RWPE2 (cell line): ENCODE measurements around the gene DSCAML1.

ENCODE experiments used
- ATAC-seq: fragments of 200-7000 bp; cut with Tn5 transposase; 3 replicates; pipeline ENCODE4 v1.9.1; 2021; ENCODE audit warnings: low read depth
- DNase-seq: peaks from one replicate; pipeline ENCODE4 v3.0.0-alpha.2; 2020; ENCODE audit warnings: low spot score
- H3K27ac ChIP-seq: fragments of 450-650 bp; 2 replicates; pipeline ENCODE4 v1.5.1; 2017; ENCODE audit warnings: mild to moderate bottlenecking; ENCODE audit not compliant: poor library complexity, severe bottlenecking
- H3K27me3 ChIP-seq: fragments of 250-450 bp; sonication (Bioruptor Pico); 2 replicates; pipeline ENCODE4 v1.5.1; 2021; ENCODE audit warnings: mild to moderate bottlenecking, moderate library complexity; ENCODE audit not compliant: insufficient read depth, poor library complexity, severe bottlenecking
- H3K36me3 ChIP-seq: fragments of 250-450 bp; sonication (Bioruptor Pico); 2 replicates; pipeline ENCODE4 v1.5.1; 2020; ENCODE audit warnings: low read depth, mild to moderate bottlenecking, moderate library complexity
- H3K4me1 ChIP-seq: fragments of 250-450 bp; sonication (Bioruptor Pico); 2 replicates; pipeline ENCODE4 v1.5.1; 2021; ENCODE audit warnings: mild to moderate bottlenecking, moderate library complexity; ENCODE audit not compliant: insufficient read depth, poor library complexity, severe bottlenecking
- H3K4me3 ChIP-seq: fragments of 250-450 bp; sonication (Bioruptor Pico); 2 replicates; pipeline ENCODE4 v1.5.1; 2021; ENCODE audit warnings: mild to moderate bottlenecking, moderate library complexity; ENCODE audit not compliant: severe bottlenecking
- H3K9me3 ChIP-seq: fragments of 250-450 bp; sonication (Bioruptor Pico); 2 replicates; pipeline ENCODE4 v1.5.1; 2021; ENCODE audit warnings: mild to moderate bottlenecking, moderate library complexity; ENCODE audit not compliant: severe bottlenecking
- TF ChIP-seq, protein P1 (sequence below): fragments of 450-650 bp; IDR thresholded peaks from one replicate; pipeline ENCODE4 v1.5.1; 2017; ENCODE audit warnings: mild to moderate bottlenecking, moderate library complexity; ENCODE audit not compliant: poor library complexity, severe bottlenecking

DSCAML1 gene

DNA sequence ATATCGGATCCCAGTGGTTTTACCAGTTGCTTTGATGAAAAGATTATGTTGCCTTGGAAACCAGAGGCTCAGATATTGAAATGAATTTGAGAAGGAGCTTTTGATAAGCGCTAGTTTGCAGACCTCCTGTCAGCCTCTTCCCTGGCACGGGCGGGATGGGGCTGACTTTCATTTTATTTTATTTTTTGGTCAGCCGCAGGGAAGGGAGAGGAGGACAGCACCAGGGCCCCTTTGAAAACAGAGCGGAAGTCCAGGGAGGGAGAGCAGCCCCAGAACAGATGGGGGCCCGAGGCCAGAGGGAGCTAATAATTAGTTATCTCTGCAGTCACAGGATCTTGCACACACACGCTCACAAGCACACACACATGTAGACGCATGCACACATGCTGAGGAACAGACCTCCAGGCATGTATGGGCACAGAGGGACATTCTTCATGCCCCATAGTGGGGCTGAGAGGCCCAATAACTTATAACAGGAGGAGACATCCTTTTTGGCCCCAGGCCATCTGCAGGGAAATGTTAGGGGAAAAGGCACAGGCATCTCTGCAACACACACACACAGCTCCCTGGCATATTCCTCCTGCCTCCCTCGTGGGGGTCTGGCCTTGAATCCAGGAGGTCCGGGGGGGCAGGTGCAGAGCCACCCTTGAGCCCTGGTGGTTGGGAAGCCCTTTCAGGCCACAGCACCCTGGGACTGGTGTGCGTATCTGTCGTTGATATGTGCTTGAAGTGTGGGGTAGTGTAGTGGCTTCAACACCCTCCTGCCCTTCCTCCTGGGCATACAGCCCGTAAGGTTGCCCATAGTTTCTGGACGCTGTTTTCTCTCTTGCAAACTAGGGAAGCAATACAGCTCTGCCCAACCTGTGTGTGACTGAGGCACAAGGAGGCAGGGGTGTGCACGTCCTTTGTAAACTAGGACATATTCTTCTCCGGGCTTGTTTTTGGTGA lies 352.0 kb downstream of the DSCAML1 start:
- Histone ChIP-seq H3K36me3 (no peaks in the 10 kb centered on the region), H3K4me1 (no peaks in the 10 kb centered on the region), H3K27me3 (peaks cover 45% of the 10 kb centered on the region), H3K4me3 (no peak overlapping the region), H3K9me3 (no peaks in the 10 kb centered on the region), H3K27ac (no peak overlapping the region)
- ATAC-seq (no peak), DNase-seq (no peak)
- TF ChIP-seq, protein P1, sequence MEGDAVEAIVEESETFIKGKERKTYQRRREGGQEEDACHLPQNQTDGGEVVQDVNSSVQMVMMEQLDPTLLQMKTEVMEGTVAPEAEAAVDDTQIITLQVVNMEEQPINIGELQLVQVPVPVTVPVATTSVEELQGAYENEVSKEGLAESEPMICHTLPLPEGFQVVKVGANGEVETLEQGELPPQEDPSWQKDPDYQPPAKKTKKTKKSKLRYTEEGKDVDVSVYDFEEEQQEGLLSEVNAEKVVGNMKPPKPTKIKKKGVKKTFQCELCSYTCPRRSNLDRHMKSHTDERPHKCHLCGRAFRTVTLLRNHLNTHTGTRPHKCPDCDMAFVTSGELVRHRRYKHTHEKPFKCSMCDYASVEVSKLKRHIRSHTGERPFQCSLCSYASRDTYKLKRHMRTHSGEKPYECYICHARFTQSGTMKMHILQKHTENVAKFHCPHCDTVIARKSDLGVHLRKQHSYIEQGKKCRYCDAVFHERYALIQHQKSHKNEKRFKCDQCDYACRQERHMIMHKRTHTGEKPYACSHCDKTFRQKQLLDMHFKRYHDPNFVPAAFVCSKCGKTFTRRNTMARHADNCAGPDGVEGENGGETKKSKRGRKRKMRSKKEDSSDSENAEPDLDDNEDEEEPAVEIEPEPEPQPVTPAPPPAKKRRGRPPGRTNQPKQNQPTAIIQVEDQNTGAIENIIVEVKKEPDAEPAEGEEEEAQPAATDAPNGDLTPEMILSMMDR, result no peak

DNA sequence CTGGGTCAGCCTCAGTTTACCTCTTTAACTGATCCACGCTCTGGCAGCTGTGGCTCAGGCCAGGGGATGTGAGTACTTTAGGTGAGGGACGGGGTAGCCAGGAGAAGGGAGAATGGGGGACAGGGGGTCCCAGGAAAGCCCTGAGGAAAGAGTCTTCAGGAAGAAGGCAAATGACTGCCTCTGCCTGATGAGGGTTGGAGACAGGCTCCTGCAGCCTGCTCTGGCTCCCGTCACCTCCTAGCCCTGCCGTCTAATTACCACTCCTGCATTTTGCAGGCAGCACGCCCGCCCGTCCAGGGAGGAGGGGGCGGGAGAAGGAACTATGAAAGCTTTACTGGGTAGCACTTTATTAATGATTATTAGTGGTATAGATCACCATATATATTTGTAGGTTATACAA lies 352.8 kb downstream of the DSCAML1 start:
- peaks cover 47% of the 10 kb centered on the region for H3K27me3 ChIP-seq
- H3K4me1 ChIP-seq, result no peaks in the 10 kb centered on the region
- DNase-seq (no peak), ATAC-seq (no peak)
- H3K36me3 ChIP-seq, result no peaks in the 10 kb centered on the region
- H3K4me3 ChIP-seq, result no peak overlapping the region
- TF ChIP-seq, protein P1, result no peak
- no peak overlapping the region for H3K27ac ChIP-seq
- no peaks in the 10 kb centered on the region for H3K9me3 ChIP-seq

DNA sequence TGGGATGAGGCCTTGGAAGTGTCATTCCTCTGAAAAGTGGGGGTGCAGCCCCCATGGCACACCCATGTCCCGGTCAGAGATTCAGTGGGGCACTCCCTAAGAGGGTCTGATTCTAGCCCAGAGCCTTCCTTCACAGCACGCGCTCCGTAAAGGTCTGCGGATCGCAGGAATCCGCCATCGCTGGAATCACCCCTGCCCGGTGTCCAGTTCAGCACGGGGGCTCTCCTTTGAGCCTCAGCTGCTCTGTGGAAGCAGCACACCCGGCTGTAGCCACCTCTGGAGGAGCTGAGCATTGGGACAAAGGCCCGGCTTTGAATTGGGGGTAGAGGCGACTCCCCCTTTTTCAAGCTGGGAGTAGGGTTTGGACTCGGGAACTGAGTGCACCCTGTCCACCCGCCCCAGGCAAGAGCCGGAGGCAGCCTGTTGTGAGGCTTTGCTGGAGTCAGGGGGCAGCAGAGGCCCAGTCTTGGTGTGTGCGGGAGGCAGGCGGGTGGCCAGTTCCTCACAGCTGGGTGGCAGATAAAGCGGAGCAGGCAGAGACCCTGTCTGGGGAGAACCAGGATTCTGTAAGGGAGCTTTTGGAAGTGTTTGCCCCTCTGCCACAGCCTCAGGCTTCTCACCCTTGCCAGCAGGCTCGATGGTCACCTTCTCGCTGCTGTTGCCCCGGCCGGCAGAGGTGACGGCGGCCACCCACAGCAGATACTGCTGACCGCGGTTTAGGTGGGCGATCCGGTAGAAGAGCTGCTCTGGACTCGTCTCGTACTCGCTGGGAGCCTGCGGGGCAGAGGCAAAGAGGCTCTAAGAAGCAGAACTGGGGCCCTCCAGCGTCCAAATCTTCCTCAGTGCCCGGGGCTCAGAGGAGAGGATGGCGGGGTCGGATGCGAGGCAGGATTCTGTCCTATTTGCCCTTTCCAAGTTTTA lies 353.5 kb downstream of the DSCAML1 start:
- TF ChIP-seq, protein P1, result peak; percentile 31
- Histone ChIP-seq H3K9me3 (no peaks in the 10 kb centered on the region), H3K4me1 (no peaks in the 10 kb centered on the region), H3K27me3 (peaks cover 47% of the 10 kb centered on the region), H3K36me3 (no peaks in the 10 kb centered on the region), H3K27ac (no peak overlapping the region), H3K4me3 (no peak overlapping the region)
- peak; percentile 77 for ATAC-seq
- no peak for DNase-seq

DNA sequence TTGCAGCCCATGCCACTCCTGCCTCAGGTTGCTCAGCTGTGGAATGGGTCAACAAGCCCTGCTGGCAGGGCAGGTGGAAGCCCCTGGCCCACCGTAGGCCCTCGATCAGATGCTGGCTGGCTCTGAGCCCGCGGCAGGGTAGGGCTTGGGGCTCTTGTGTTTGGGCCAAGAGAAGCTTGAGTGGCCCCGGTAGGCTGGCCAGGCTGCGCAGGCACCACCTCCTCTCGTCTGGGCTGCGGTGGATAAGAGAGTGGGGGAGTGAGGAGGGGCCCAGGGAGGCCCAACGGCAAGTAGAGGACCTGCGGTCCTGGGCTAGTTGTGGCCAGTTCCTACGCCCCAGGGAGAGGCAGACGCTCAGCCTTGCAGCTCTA lies 354.2 kb downstream of the DSCAML1 start:
- Histone ChIP-seq H3K27me3 (peaks cover 47% of the 10 kb centered on the region), H3K9me3 (no peaks in the 10 kb centered on the region), H3K36me3 (no peaks in the 10 kb centered on the region), H3K4me1 (no peaks in the 10 kb centered on the region), H3K27ac (no peak overlapping the region), H3K4me3 (no peak overlapping the region)
- DNase-seq (no peak), ATAC-seq (no peak)
- TF ChIP-seq, protein P1, result no peak
